IMR-90 (cell line): ENCODE results near the gene RGS13. TPM values are rescaled to one million over a fixed set of nuclear protein-coding genes. Genes with fewer than 3 reads are reported as not detected.

ENCODE experiments used
- ATAC-seq: fragments of 200-7000 bp; cut with Tn5 transposase; 2 replicates; pipeline ENCODE4 v1.9.1; 2020; ENCODE audit warnings: low read depth, mild to moderate bottlenecking, moderate library complexity
- BruUV-seq: library from RNA; stranded (reverse); fragments of 400-500 nt; replicated peaks from 2 replicates; lab custom pipeline; 2021; lab: Mats Ljungman, UMichigan
- CTCF ChIA-PET: fragments of 300-600 bp; formaldehyde crosslinking; extraction: SDS; loops from one replicate; lab custom pipeline; 2021; ENCODE audit warnings: antibody characterized with exemption; lab: Yijun Ruan, JAX
- POLR2A ChIA-PET: fragments of 300-600 bp; sonication (Branson Sonifier 250); formaldehyde crosslinking; loops from one replicate; lab custom pipeline; 2022; ENCODE audit warnings: antibody characterized with exemption; ENCODE audit not compliant: unreplicated experiment; lab: Charles Lee
- DNase-seq: peaks from one replicate; pipeline ENCODE4 v3.0.0; 2013
- H2AFZ ChIP-seq: replicated peaks from 2 replicates; pipeline ENCODE3; 2013; ENCODE audit warnings: low read length, mild to moderate bottlenecking; ENCODE audit not compliant: poor library complexity
- H2AK5ac ChIP-seq: 2 replicates; pipeline ENCODE4 v1.6.1; 2013; ENCODE audit warnings: low read depth, low read length, inconsistent platforms
- H2AK9ac ChIP-seq: replicated peaks from 2 replicates; pipeline ENCODE3; 2013; ENCODE audit warnings: mild to moderate bottlenecking, low read depth, low read length, moderate library complexity; ENCODE audit not compliant: poor library complexity
- H2BK120ac ChIP-seq: 2 replicates; pipeline ENCODE4 v1.6.1; 2013; ENCODE audit warnings: low read depth, low read length, inconsistent platforms
- H2BK15ac ChIP-seq: 3 replicates; pipeline ENCODE4 v1.6.1; 2013; ENCODE audit warnings: low read depth, low read length, inconsistent platforms
- H2BK20ac ChIP-seq: 2 replicates; pipeline ENCODE4 v1.6.1; 2013; ENCODE audit warnings: low read depth, mild to moderate bottlenecking, inconsistent platforms, low read length, moderate library complexity
- H2BK5ac ChIP-seq: 2 replicates; pipeline ENCODE4 v1.6.1; 2013; ENCODE audit warnings: mild to moderate bottlenecking, low read depth, low read length, inconsistent platforms; ENCODE audit not compliant: poor library complexity, severe bottlenecking
- H3K14ac ChIP-seq: replicated peaks from 2 replicates; pipeline ENCODE4 v1.6.1; 2013; ENCODE audit warnings: low read depth, low read length, inconsistent platforms
- H3K18ac ChIP-seq: 2 replicates; pipeline ENCODE4 v1.6.1; 2013; ENCODE audit warnings: low read depth, low read length, control low read depth
- H3K23ac ChIP-seq: 2 replicates; pipeline ENCODE4 v1.6.1; 2013; ENCODE audit warnings: low read depth, low read length, inconsistent platforms
- H3K27ac ChIP-seq: 2 replicates; pipeline ENCODE4 v1.5.1; 2013; ENCODE audit warnings: mild to moderate bottlenecking, control low read depth, low read length; ENCODE audit not compliant: insufficient read depth
- H3K27me3 ChIP-seq: 2 replicates; pipeline ENCODE4 v1.6.1; 2013; ENCODE audit warnings: low read length; ENCODE audit not compliant: control insufficient read depth, insufficient read depth
- H3K36me3 ChIP-seq: 2 replicates; pipeline ENCODE4 v1.6.1; 2013; ENCODE audit warnings: low read length, mixed read lengths; ENCODE audit not compliant: control insufficient read depth, insufficient read depth
- H3K4ac ChIP-seq: 2 replicates; pipeline ENCODE4 v1.6.1; 2013; ENCODE audit warnings: low read depth, low read length, inconsistent platforms
- H3K4me1 ChIP-seq: 2 replicates; pipeline ENCODE4 v1.6.1; 2013; ENCODE audit warnings: low read length, mixed read lengths; ENCODE audit not compliant: control insufficient read depth, insufficient read depth
- H3K4me2 ChIP-seq: 2 replicates; pipeline ENCODE4 v1.6.1; 2013; ENCODE audit warnings: low read depth, mild to moderate bottlenecking, control low read depth, low read length, moderate library complexity
- H3K4me3 ChIP-seq: 2 replicates; pipeline ENCODE4 v1.5.1; 2013; ENCODE audit warnings: low read depth, mild to moderate bottlenecking, control low read depth, low read length, moderate library complexity; ENCODE audit not compliant: insufficient read depth
- H3K56ac ChIP-seq: 2 replicates; pipeline ENCODE4 v1.6.1; 2013; ENCODE audit warnings: low read length, inconsistent platforms; ENCODE audit not compliant: insufficient read depth; ENCODE audit errors: extremely low read depth
- H3K79me1 ChIP-seq, 2 experiments: 2 replicates each; pipeline ENCODE4 v1.6.1; 2013; ENCODE audit warnings: low read length in 2 of 2, inconsistent platforms in 1 of 2, low read depth in 1 of 2
- H3K9ac ChIP-seq: 2 replicates; pipeline ENCODE4 v1.6.1; 2013; ENCODE audit warnings: low read depth, low read length, control low read depth
- H3K9me1 ChIP-seq: 2 replicates; pipeline ENCODE4 v1.6.1; 2013; ENCODE audit warnings: low read length, inconsistent platforms; ENCODE audit not compliant: insufficient read depth
- H3K9me3 ChIP-seq: 2 replicates; pipeline ENCODE4 v1.6.1; 2013; ENCODE audit warnings: low read length; ENCODE audit not compliant: control insufficient read depth, insufficient read depth
- H4K20me1 ChIP-seq: 2 replicates; pipeline ENCODE4 v1.6.1; 2013; ENCODE audit warnings: low read length, inconsistent platforms; ENCODE audit not compliant: insufficient read depth
- H4K5ac ChIP-seq: 2 replicates; pipeline ENCODE4 v1.6.1; 2013; ENCODE audit warnings: mild to moderate bottlenecking, low read depth, low read length, control low read depth
- H4K8ac ChIP-seq, 2 experiments: 2 replicates each; pipeline ENCODE4 v1.6.1; 2013; ENCODE audit warnings: low read depth in 2 of 2, low read length in 2 of 2, control low read depth in 1 of 2, inconsistent platforms in 1 of 2
- H4K91ac ChIP-seq: 2 replicates; pipeline ENCODE4 v1.6.1; 2013; ENCODE audit warnings: low read depth, low read length, inconsistent platforms; ENCODE audit not compliant: insufficient read depth
- CHD1 ChIP-seq: IDR thresholded peaks from 2 replicates; pipeline ENCODE4 v1.6.1; 2012; ENCODE audit warnings: low read depth, low read length, improper control_type of control experiment
- NFE2L2 ChIP-seq: fragments of 150-350 bp; IDR thresholded peaks from 2 replicates; pipeline ENCODE4 v1.6.1; 2016; ENCODE audit warnings: low read depth, mild to moderate bottlenecking, low read length
- POLR2A ChIP-seq: IDR thresholded peaks from 2 replicates; pipeline ENCODE4 v1.6.1; 2012; ENCODE audit warnings: mild to moderate bottlenecking, low read depth, low read length
- RAD21 ChIP-seq: IDR thresholded peaks from 2 replicates; pipeline ENCODE4 v1.6.1; 2012; ENCODE audit warnings: low read length, improper control_type of control experiment
- SMC3 ChIP-seq: fragments of 150-350 bp; IDR thresholded peaks from 2 replicates; pipeline ENCODE4 v1.6.1; 2016; ENCODE audit warnings: low read depth, mild to moderate bottlenecking, antibody characterized with exemption, low read length, moderate library complexity
- WGBS, 2 experiments: methylation state at CpG; one replicate each; pipeline versions ENCODE4 v1.1.5 to v1.1.7; 2013; ENCODE audit warnings: missing lambda C conversion rate in 2 of 2; ENCODE audit not compliant: insufficient read length in 1 of 2; ENCODE audit errors: extremely low coverage in 2 of 2; 5-methylcytosine and 5-hydroxymethylcytosine counted together
- dilution Hi-C: fragments of 300-500 bp; cut with HindIII; formaldehyde crosslinking; loops from one replicate; pipeline ENCODE4 v1.14.3; 2018; ENCODE audit warnings: low sequenced_read_pairs; ENCODE audit not compliant: unreplicated experiment
- in situ Hi-C: fragments of 300-500 bp; cut with MboI; formaldehyde crosslinking; loops from 3 replicates; pipeline ENCODE4 v1.14.3; 2019; ENCODE audit warnings: low sequenced_read_pairs, inconsistent platforms, mixed read lengths
- intact Hi-C: fragments of 100-400 bp; cut with micrococcal nuclease; formaldehyde crosslinking; loops from 2 replicates; pipeline ENCODE4 v1.10.0; 2022
- polyA plus RNA-seq, 3 experiments: library from polyadenylated mRNA; depleted of rRNA; stranded (reverse); fragments of >200 nt; gene quantifications; 2 replicates each; pipeline ENCODE4 v1.2.3, GENCODE V29; 2012; ENCODE audit warnings: low replicate concordance in 1 of 3
- total RNA-seq: library from RNA; depleted of rRNA; stranded (reverse); fragments of >200 nt; gene quantifications from 2 replicates; pipeline ENCODE4 v1.2.3, GENCODE V29; 2012
- TF ChIP-seq, protein P1 (sequence below): fragments of 150-350 bp; IDR thresholded peaks from 2 replicates; pipeline ENCODE4 v1.6.1; 2016; ENCODE audit warnings: low read depth, mild to moderate bottlenecking, low read length, moderate library complexity, borderline replicate concordance

RGS13 gene
- total and polyA plus RNA-seq, 2 of the 4 experiments (the other 2 are of a cell fraction): not detected

DNA sequence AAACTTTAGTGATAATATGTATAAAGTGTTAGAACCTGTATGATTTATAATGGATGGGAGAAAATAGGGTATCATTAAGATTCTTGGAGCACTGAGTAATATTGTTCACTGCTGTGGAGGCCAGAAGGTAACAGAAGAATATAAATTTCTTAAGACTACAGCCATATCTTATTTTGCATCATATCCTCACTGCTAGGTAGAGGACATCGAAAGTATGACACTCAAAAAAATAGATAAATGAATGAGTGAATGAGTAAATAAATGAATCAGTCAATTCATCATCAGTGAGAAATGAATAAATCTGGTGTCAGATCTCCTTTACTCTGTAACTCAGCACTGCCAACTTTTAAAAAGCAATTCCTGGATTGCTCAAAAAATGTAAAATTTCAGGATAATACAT lies 33.2 kb downstream of the RGS13 start:
- DNase-seq (no peak), ATAC-seq (no peak)
- no peak overlapping the region for H3K23ac ChIP-seq
- no peak overlapping the region for H2BK20ac ChIP-seq
- H3K14ac ChIP-seq: no peak overlapping the region
- no peak overlapping the region for H3K4me3 ChIP-seq
- H3K79me1 ChIP-seq: no peaks in the 10 kb centered on the region
- no peak overlapping the region for H3K27ac ChIP-seq
- no peak overlapping the region for H2AFZ ChIP-seq
- no peak overlapping the region for H3K4me2 ChIP-seq
- no peak overlapping the region for H3K18ac ChIP-seq
- no peak overlapping the region for H4K8ac ChIP-seq
- H4K91ac ChIP-seq: no peak overlapping the region
- BruUV-seq: no TSS peak
- H3K9me1 ChIP-seq: no peaks in the 10 kb centered on the region
- TF ChIP-seq, protein P1, sequence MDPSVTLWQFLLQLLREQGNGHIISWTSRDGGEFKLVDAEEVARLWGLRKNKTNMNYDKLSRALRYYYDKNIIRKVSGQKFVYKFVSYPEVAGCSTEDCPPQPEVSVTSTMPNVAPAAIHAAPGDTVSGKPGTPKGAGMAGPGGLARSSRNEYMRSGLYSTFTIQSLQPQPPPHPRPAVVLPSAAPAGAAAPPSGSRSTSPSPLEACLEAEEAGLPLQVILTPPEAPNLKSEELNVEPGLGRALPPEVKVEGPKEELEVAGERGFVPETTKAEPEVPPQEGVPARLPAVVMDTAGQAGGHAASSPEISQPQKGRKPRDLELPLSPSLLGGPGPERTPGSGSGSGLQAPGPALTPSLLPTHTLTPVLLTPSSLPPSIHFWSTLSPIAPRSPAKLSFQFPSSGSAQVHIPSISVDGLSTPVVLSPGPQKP: no peak
- TF ChIP-seq NFE2L2: no peak
- TF ChIP-seq RAD21: no peak
- no peak for TF ChIP-seq POLR2A
- TF ChIP-seq CHD1: no peak
- no peak for TF ChIP-seq SMC3
- intact Hi-C loops (no loop called here), in situ Hi-C loops (no loop called here), dilution Hi-C loops (no loop called here)
- no peaks in the 10 kb centered on the region for H3K36me3 ChIP-seq
- no peak overlapping the region for H3K56ac ChIP-seq
- H2AK9ac ChIP-seq: no peak overlapping the region
- POLR2A ChIA-PET: no interaction called here
- no peak overlapping the region for H2BK15ac ChIP-seq
- H3K9ac ChIP-seq: no peak overlapping the region
- no peak overlapping the region for H2BK5ac ChIP-seq
- CTCF ChIA-PET: interaction anchor here (0.6 kb wide), 1 partner anchor 1527 kb away, joined by 3 read pairs; no protein-coding TSS in a partner anchor
- H3K27me3 ChIP-seq: no peaks in the 10 kb centered on the region
- no peaks in the 10 kb centered on the region for H3K9me3 ChIP-seq
- H3K4me1 ChIP-seq: 0 out of 2 replicates have a peak, but pooled peaks cover 2% of the 10 kb centered on the region
- H3K4ac ChIP-seq: no peak overlapping the region
- no peak overlapping the region for H2AK5ac ChIP-seq
- H2BK120ac ChIP-seq: no peak overlapping the region
- H4K20me1 ChIP-seq: no peaks in the 10 kb centered on the region
- H4K5ac ChIP-seq: no peak overlapping the region
- no CpG with 5 or more reads among the region's 1 CpG for WGBS, 2 experiments
